Endodermal cell (in vitro differentiated cells): ENCODE results near the gene FN3K. TPM values are rescaled to one million over a fixed set of nuclear protein-coding genes. Genes with fewer than 3 reads are reported as not detected.

Source experiments
- DNase-seq: peaks from one replicate; pipeline ENCODE4 v3.0.0-alpha.2; 2017
- H3K27ac ChIP-seq: 2 replicates; pipeline ENCODE4 v1.5.1; 2013; ENCODE audit warnings: mild to moderate bottlenecking, low read depth, low read length, moderate library complexity
- H3K27me3 ChIP-seq: 2 replicates; pipeline ENCODE4 v1.6.1; 2013; ENCODE audit warnings: mild to moderate bottlenecking, low read length, moderate library complexity; ENCODE audit not compliant: insufficient read depth, control insufficient read depth, poor library complexity, severe bottlenecking
- H3K36me3 ChIP-seq: 2 replicates; pipeline ENCODE4 v1.7.0; 2013; ENCODE audit warnings: mild to moderate bottlenecking, low read length, moderate library complexity; ENCODE audit not compliant: control insufficient read depth, insufficient read depth
- H3K4me1 ChIP-seq: one replicate; pipeline ENCODE4 v1.7.0; 2013; ENCODE audit warnings: low read length; ENCODE audit not compliant: control insufficient read depth, insufficient read depth
- H3K4me3 ChIP-seq: 2 replicates; pipeline ENCODE4 v1.5.1; 2013; ENCODE audit warnings: mild to moderate bottlenecking, low read length, moderate library complexity
- H3K9ac ChIP-seq: 2 replicates; pipeline ENCODE4 v1.6.1; 2013; ENCODE audit warnings: mild to moderate bottlenecking, low read length, moderate library complexity; ENCODE audit not compliant: poor library complexity, severe bottlenecking; ENCODE audit errors: extremely low read depth
- H3K9me3 ChIP-seq: 2 replicates; pipeline ENCODE4 v1.6.1; 2013; ENCODE audit warnings: mild to moderate bottlenecking, low read length, moderate library complexity; ENCODE audit not compliant: control insufficient read depth
- H3K27ac Mint-ChIP-seq: 2 replicates; pipeline ENCODE4 v1.8.0; 2020; ENCODE audit warnings: mixed read lengths
- H3K27me3 Mint-ChIP-seq: 2 replicates; pipeline ENCODE4 v1.8.0; 2021; ENCODE audit warnings: mild to moderate bottlenecking, mixed read lengths; ENCODE audit not compliant: insufficient read depth
- H3K36me3 Mint-ChIP-seq: 2 replicates; pipeline ENCODE4 v1.8.0; 2020; ENCODE audit warnings: low read depth, mixed read lengths
- H3K4me1 Mint-ChIP-seq: 2 replicates; pipeline ENCODE4 v1.8.0; 2020; ENCODE audit warnings: mixed read lengths
- H3K4me3 Mint-ChIP-seq: 2 replicates; pipeline ENCODE4 v1.8.0; 2020; ENCODE audit warnings: mild to moderate bottlenecking, moderate library complexity, mixed read lengths
- H3K9me3 Mint-ChIP-seq: 2 replicates; pipeline ENCODE4 v1.8.0; 2020; ENCODE audit warnings: mild to moderate bottlenecking, mixed read lengths
- WGBS, 2 experiments: methylation state at CpG; one replicate each; pipeline versions ENCODE4 v1.1.5 to v1.1.7; 2013; ENCODE audit warnings: missing lambda C conversion rate in 2 of 2, mixed read lengths in 1 of 2; ENCODE audit not compliant: insufficient coverage in 1 of 2, insufficient read length in 1 of 2; 5-methylcytosine and 5-hydroxymethylcytosine counted together
- total RNA-seq, 2 donors: library from RNA; stranded (reverse); fragmentation: NEBNext Ultra II Directional in 1 of 2; extraction: Animal tissue kit (Norgen Biotek cat#: 25700) in 1 of 2; gene quantifications; 2 replicates in 1 of 2; 3 replicates in 1 of 2; pipeline ENCODE4 v1.2.1, GENCODE V29; 2021
- TF ChIP-seq, protein P1 (sequence below): fragments of 200-600 bp; sonication (generic); conservative IDR thresholded peaks from 2 replicates; pipeline ENCODE4 v1.5.0; 2021; ENCODE audit warnings: antibody characterized with exemption, mild to moderate bottlenecking

Gene FN3K
- total RNA-seq, 2 donors from 2014 or later, result 24.7 to 35.6 TPM

GRCh38 chr17:82718986-82719685 is 16.3 kb upstream of the FN3K start:
- H3K9me3 Mint-ChIP-seq, result no peaks in the 10 kb centered on the region
- Histone ChIP-seq H3K36me3 (peaks cover 37% of the 10 kb centered on the region), H3K9ac (no peak overlapping the region), H3K9me3 (no peaks in the 10 kb centered on the region), H3K4me3 (no peak overlapping the region), H3K27me3 (no peaks in the 10 kb centered on the region), H3K4me1 (no peaks in the 10 kb centered on the region), H3K27ac (no peak overlapping the region)
- TF ChIP-seq, protein P1, sequence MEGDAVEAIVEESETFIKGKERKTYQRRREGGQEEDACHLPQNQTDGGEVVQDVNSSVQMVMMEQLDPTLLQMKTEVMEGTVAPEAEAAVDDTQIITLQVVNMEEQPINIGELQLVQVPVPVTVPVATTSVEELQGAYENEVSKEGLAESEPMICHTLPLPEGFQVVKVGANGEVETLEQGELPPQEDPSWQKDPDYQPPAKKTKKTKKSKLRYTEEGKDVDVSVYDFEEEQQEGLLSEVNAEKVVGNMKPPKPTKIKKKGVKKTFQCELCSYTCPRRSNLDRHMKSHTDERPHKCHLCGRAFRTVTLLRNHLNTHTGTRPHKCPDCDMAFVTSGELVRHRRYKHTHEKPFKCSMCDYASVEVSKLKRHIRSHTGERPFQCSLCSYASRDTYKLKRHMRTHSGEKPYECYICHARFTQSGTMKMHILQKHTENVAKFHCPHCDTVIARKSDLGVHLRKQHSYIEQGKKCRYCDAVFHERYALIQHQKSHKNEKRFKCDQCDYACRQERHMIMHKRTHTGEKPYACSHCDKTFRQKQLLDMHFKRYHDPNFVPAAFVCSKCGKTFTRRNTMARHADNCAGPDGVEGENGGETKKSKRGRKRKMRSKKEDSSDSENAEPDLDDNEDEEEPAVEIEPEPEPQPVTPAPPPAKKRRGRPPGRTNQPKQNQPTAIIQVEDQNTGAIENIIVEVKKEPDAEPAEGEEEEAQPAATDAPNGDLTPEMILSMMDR, result no peak
- WGBS, 2 experiments, result 96 to 97% methylated on average over 15 to 18 of the region's 18 CpGs
- peaks cover 33% of the 10 kb centered on the region for H3K36me3 Mint-ChIP-seq
- H3K4me3 Mint-ChIP-seq, result no peak overlapping the region
- H3K4me1 Mint-ChIP-seq, result peaks cover 7% of the 10 kb centered on the region
- peaks cover 8% of the 10 kb centered on the region for H3K27me3 Mint-ChIP-seq
- no peak for DNase-seq
- no peak overlapping the region for H3K27ac Mint-ChIP-seq

GRCh38 chr17:82720204-82720603 is 15.2 kb upstream of the FN3K start:
- TF ChIP-seq, protein P1, result no peak
- H3K36me3 Mint-ChIP-seq, result peaks cover 33% of the 10 kb centered on the region
- peaks cover 5% of the 10 kb centered on the region for H3K27me3 Mint-ChIP-seq
- no peaks in the 10 kb centered on the region for H3K4me1 ChIP-seq
- H3K9ac ChIP-seq, result no peak overlapping the region
- no peak overlapping the region for H3K4me3 Mint-ChIP-seq
- H3K4me1 Mint-ChIP-seq, result peaks cover 7% of the 10 kb centered on the region
- H3K4me3 ChIP-seq, result no peak overlapping the region
- peaks cover 39% of the 10 kb centered on the region for H3K36me3 ChIP-seq
- no peaks in the 10 kb centered on the region for H3K9me3 ChIP-seq
- WGBS, 2 experiments, result 96 to 98% methylated on average over 16 to 19 of the region's 19 CpGs
- no peak for DNase-seq
- H3K27me3 ChIP-seq, result no peaks in the 10 kb centered on the region
- no peak overlapping the region for H3K27ac Mint-ChIP-seq
- H3K9me3 Mint-ChIP-seq, result no peaks in the 10 kb centered on the region
- no peak overlapping the region for H3K27ac ChIP-seq

GRCh38 chr17:82722341-82723013 is 12.9 kb upstream of the FN3K start:
- H3K36me3 ChIP-seq, result peaks cover 41% of the 10 kb centered on the region

More at GRCh38 chr17:82722341-82723013, 12.9 kb upstream of the FN3K start:
- no peak for DNase-seq
- H3K4me3 Mint-ChIP-seq, result no peak overlapping the region
- H3K27me3 ChIP-seq, result no peaks in the 10 kb centered on the region
- H3K9me3 ChIP-seq, result no peaks in the 10 kb centered on the region
- H3K9ac ChIP-seq, result no peak overlapping the region
- H3K4me1 ChIP-seq, result no peaks in the 10 kb centered on the region
- H3K36me3 Mint-ChIP-seq, result peaks cover 46% of the 10 kb centered on the region
- no peak overlapping the region for H3K27ac Mint-ChIP-seq
- H3K4me3 ChIP-seq, result no peak overlapping the region
- H3K27ac ChIP-seq, result no peak overlapping the region
- H3K4me1 Mint-ChIP-seq, result peaks cover 5% of the 10 kb centered on the region
- no peaks in the 10 kb centered on the region for H3K9me3 Mint-ChIP-seq
- no peaks in the 10 kb centered on the region for H3K27me3 Mint-ChIP-seq
- 92 to 96% methylated on average over 17 to 19 of the region's 19 CpGs for WGBS, 2 experiments
- TF ChIP-seq, protein P1, result no peak
